Measurements from ENCODE around the gene CCDC127.
"Not testable (repeated sequence)": the region's sequence is repeated elsewhere in the genome, so short reads cannot be mapped to it uniquely, and the experiment has no call there.

The CCDC127 gene, protein sequence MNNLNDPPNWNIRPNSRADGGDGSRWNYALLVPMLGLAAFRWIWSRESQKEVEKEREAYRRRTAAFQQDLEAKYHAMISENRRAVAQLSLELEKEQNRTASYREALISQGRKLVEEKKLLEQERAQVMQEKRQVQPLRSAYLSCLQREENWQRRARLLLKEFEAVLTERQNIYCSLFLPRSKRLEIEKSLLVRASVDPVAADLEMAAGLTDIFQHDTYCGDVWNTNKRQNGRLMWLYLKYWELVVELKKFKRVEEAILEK

DNA sequence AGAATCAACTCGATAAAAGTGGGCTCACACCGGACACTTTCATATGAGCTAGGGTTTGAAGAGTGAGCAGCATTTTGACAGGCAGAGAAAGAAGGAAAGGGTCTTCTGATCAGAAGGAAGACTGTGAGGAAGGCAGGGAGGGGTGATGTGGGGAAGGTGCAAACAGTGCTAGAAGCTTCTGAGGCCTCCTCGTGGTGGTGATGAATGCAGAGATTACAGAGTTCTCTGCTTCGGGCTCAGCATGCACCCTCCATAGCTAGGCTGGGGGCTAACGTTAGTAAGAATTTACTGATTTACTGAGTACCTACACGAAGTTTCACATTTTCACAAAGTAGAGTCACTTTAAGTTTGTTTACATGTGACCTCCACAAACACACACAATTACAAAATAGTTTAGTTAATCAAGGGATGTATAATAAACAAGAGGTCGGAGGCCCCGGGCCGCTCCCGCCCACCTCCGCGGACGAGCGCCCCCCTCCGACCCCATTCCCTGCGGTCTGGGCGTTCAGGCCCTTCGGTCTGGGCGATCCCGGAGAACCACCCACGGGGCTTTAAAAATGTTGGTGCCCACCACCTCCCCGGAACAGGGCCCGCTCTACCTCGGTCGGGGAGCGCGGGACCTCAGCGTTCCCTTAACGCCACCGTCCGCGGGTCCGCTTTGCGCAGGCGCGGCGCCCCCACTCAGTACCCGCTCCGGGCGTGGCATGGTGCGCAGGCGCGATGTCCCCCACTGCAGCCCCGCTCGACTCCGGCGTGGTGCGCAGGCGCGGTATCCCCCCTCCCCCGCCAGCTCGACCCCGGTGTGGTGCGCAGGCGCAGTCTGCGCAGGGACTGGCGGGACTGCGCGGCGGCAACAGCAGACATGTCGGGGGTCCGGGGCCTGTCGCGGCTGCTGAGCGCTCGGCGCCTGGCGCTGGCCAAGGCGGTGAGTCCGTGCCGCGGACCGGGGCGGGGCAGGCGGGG is at the start of gene CCDC127, which contains the start of gene SDHA:
Gene CCDC127 (minus strand): TSS at position 660 of the 963 bp plus-strand sequence. CDS start 1,304 bp downstream, outside the sequence.
Gene SDHA (plus strand): TSS at position 827 of the 963 bp plus-strand sequence. CDS start 36 bp downstream, at position 863.
- DNase-seq (ENCODE audit: low read depth), result peak; percentile 98

- DNase-seq (ENCODE audit: low read depth), result no peak
Observed at GRCh38 chr5:267716-268115, 49.8 kb upstream of the CCDC127 start.

DNA sequence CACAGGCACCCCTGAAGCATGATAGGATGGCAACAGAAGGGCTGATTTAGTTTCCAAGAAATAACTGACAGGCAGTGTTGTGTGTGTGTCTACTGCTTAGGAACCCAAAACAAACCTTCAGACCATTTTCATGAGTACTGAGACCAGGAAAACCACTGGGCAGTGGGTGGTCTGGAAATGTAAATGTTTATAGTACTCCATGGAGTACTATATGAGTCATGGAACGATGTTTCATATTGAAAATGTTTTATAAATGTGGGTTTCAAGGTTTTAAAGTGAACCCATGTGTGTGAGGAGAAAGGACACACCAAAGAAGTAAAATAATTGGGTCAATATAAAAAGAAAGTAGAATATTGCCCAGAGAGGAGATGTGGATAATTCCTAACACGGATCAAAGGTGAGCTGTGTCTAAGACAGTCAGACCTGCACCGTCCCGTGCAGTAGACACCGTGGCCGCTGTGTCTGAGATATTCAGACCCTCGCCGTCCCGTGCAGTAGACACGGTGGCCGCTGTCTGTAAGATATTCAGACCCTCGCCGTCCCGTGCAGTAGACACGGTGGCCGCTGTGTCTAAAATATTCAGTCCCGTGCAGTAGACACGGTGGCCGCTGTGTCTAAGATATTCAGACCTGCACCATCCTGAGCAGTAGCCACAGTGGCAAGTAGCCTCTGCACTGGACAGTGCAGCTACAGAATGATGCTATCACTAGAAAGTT is 48.5 kb upstream of the CCDC127 start:
- DNase-seq (ENCODE audit: low read depth), result not testable (repeated sequence)

DNA sequence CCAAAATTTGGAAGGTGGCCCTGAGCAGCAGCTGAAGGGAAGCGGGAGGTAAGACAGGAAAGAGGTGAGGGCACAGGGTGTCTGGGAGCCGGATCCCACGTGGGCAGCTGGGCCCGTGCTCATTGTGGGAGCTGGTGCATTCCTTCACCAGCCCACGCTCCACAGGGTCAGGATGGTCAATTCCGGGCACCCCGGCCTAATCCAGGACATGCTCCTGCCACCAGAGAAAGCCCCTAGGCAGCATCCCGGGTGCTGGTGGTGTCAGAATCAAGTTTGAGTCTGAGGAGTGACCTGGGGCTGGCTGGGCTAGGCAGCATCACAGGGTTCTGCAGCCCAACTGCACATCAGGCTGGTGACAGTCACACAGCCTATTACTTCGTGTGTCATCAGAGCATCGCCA is 46.4 kb upstream of the CCDC127 start:
- no peak for DNase-seq (ENCODE audit: low read depth)

DNA sequence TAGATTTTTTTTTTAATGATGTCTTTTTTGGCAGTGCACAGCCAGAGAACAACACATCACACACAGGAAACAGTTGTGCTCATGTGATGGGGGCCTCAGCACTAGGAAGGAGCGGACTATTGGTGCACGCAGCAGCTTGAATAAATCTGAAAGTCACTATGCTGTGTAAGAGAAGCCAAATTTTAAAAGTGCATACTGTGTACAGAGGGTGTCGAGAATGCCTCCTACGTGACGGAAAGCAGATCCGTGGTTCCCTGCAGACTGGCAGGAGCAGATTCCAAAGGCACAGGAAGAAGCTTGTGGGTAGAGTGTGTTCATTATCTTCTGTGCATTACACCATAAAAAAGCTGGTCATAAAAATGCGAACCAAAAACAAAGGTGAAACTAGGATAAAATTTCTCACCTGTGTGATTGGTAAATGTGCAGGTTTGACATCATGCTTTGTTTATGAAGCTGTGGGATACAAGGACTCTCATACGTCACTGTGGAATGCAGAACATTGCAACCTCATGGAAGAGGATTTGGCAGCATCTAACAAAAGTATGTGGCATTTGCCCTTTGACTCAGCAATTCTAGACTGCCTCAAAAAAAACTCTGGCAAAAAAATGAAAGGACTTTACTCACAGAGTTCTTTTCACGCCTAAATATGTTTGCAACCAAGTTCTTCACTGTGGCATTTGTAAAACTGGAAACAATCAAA is 45.5 kb upstream of the CCDC127 start:
- DNase-seq (ENCODE audit: low read depth), result not testable (repeated sequence)

DNA sequence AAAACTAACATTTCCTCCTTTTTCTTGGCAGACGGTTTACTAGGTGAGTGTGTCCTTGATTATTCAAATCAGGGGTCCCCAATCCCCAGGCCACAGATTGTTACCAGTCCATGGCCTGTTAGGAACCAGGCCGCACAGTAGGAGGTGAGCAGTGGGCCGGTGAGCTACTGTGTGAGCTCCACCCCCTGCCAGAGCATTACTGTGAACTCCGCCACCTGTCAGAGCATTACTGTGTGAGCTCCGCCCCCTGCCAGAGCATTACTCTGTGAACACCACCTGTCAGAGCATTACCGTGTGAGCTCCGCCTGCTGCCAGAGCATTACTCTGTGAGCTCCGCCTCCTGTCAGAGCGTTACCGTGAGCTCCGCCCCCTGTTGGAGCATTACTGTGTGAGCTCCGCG is 39.2 kb upstream of the CCDC127 start:
- no peak for DNase-seq (ENCODE audit: low read depth)

GRCh38 chr5:256347-256746 is 38.4 kb upstream of the CCDC127 start:
- DNase-seq (ENCODE audit: low read depth), result not testable (repeated sequence)

GRCh38 chr5:255116-255515 is 37.2 kb upstream of the CCDC127 start:
- not testable (repeated sequence) for DNase-seq (ENCODE audit: low read depth)

DNA sequence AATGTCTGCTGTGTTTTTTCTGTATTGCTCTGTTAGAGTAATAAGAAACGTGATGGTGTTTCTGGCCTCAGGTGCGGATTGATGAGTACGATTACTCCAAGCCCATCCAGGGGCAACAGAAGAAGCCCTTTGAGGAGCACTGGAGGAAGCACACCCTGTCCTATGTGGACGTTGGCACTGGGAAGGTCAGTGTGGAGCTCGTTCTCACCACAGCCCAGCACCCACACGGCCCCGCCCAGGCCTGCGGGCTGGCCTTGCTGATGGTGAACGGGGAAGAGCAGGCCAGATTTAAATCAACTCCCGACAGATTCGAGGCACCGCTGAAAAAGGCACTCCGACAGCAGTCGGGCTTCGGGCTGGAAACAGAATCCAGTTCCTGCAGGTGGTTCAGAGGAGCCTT is 36.4 kb upstream of the CCDC127 start:
- not testable (repeated sequence) for DNase-seq (ENCODE audit: low read depth)

DNA sequence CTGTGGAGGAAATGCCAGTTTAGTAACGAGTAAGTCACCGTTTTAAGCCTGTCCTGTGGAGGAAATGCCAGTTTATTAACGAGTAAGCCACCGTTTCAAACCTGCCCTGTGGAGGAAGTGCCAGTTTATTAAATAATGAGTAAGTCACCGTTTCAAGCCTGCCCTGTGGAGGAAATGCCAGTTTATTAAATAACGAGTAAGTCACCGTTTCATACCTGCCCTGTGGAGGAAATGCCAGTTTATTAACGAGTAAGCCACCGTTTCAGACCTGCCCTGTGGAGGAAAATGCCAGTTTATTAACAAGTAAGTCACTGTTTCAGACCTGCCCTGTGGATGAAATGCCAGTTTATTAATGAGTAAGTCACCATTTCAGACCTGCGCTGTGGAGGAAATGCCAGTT is 34.6 kb upstream of the CCDC127 start:
- DNase-seq (ENCODE audit: low read depth), result no peak

DNA sequence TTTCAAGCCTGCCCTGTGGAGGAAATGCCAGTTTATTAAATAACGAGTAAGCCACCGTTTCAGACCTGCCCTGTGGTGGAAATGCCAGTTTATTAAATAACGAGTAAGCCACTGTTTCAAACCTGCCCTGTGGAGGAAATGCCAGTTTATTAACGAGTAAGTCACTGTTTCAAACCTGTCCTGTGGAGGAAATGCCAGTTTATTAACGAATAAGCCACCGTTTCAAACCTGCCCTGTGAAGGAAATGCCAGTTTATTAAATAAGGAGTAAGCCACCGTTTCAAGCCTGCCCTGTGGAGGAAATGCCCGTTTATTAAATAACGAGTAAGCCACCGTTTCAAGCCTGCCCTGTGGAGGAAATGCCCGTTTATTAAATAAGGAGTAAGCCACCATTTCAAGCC is 34.0 kb upstream of the CCDC127 start:
- not testable (repeated sequence) for DNase-seq (ENCODE audit: low read depth)

- DNase-seq (ENCODE audit: low read depth), result not testable (repeated sequence)
Observed at GRCh38 chr5:251538-251937, 33.6 kb upstream of the CCDC127 start.

- not testable (repeated sequence) for DNase-seq (ENCODE audit: low read depth)
Observed at GRCh38 chr5:251016-251415, 33.1 kb upstream of the CCDC127 start.

DNA sequence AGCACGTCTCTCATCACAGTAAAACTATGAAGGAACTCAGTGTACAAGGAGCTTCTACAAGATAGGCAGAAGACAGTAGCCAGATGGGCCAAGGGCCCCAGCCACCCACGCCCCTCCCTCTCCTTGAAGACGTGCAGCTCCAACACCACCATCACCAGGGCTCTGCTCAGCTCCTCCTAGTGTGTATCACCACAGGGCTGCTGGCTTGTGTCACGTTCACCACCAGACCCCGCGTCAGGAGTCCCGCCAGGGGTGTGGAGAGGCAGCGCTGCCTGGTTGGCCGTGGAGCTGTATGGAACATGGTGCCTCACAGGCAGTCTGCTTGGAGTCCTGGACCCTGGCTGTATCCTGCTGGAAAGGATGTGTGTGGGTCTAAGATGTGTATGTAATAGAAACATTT is 32.4 kb upstream of the CCDC127 start:
- not testable (repeated sequence) for DNase-seq (ENCODE audit: low read depth)

DNA sequence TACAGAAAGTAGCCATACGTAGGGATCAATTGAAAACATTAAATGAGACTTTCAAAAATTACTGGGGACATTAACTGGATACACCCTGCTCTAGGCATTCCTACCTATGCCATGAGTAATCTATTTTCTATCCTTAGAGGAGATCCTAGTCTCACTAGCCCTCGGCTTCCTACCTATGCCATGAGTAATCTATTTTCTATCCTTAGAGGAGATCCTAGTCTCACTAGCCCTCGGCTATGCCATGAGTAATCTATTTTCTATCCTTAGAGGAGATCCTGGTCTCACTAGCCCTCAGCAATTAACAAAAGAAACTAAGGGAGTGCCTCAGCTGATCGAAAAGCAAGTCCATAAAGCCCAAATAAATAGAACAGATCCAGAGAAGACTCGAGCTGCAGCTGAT is 27.8 kb upstream of the CCDC127 start:
- not testable (repeated sequence) for DNase-seq (ENCODE audit: low read depth)

DNA sequence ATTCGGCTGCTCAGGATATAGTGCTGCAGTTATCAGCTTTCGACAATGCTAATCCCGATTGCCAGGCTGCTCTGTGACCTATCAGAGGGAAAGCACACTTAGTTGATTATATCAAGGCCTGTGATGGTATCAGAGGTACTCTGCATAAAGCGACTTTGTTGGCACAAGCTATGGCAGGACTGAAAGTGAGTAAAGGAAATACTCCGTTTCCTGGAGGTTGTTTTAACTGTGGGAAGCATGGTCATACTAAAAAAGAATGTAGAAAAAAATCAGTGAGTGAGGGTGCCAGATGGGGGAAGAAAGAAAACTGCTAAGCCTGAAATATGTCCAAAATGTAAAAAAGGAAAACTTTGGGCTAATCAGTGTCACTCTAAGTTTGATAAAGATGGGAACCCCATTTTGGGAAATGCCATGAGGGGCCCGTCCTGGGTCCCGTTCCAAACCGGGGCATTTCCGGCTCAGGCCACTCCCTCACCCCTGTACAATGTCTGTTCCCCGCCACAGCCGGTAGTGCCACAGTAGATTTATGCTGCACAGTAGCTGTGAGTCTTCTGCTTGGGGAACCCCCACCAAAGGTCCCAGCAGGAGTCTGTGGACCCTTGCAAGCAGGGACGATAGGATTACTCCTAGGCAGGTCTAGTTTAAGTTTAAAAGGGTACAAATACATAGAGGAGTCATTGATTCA is 25.9 kb upstream of the CCDC127 start:
- not testable (repeated sequence) for DNase-seq (ENCODE audit: low read depth)

- DNase-seq (ENCODE audit: low read depth), result not testable (repeated sequence)
Observed at GRCh38 chr5:241045-241669, 23.2 kb upstream of the CCDC127 start.

DNA sequence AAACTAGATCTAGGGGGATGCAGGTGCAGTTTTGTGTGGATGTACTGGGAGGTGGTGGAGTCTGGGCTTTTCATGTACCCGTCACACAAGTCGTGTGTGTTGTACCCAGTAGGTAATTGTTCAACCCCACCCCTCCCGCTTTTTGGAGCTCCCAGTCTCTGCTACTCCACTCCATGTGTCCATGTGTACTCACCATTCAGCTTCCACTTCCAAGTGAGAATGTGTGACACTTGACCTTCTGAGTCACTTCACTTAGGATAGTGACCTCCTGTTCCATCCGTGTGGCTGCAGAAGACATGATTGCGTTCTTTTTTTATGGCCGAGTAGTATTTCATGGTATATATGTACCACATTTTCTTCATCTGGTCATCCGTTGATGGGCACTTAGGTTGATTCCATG is 22.6 kb upstream of the CCDC127 start:
- not testable (repeated sequence) for DNase-seq (ENCODE audit: low read depth)

DNA sequence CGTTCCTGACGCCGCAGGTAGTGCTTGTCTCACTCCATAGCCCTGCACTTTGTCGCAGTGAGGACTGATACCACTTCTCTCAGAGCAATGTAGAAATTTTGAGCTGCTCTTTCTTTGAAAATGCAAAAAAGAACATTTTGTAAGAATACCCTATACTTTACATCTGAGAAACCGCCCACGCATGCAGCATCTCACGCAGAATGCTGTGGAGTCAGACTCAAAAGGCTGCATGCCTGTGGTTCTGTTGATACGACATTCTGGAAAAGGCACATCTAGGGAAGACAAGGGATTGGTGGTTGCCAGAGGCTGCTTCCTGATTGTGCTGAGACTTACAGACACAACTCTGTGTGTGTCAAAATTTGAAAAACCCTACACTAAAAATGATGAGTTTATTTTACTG is 20.0 kb upstream of the CCDC127 start:
- not testable (repeated sequence) for DNase-seq (ENCODE audit: low read depth)

GRCh38 chr5:235527-235926 is 17.6 kb upstream of the CCDC127 start:
- not testable (repeated sequence) for DNase-seq (ENCODE audit: low read depth)
